Spleen (tissue), 11 donors: Measurements from ENCODE around the gene SHOC2. TPM values are rescaled to one million over a fixed set of nuclear protein-coding genes. Genes with fewer than 3 reads are reported as not detected.

Source experiments
- DNase-seq: peaks from one replicate; pipeline ENCODE4 v3.0.0-alpha.2; 2020
- H3K27ac ChIP-seq, 8 donors: fragments of 200-600 bp; sonication (generic) in 7 of 8; 1 replicate in 4 of 8; 2 replicates in 4 of 8; pipeline versions ENCODE4 v1.5.0 to v1.8.0; 2016 to 2021; ENCODE audit warnings: inconsistent platforms in 4 of 8, mild to moderate bottlenecking in 4 of 8, moderate library complexity in 1 of 8
- H3K27me3 ChIP-seq, 7 donors: fragments of 200-600 bp; sonication (generic) in 6 of 7; replicated peaks in 1 of 7; 1 replicate in 4 of 7; 2 replicates in 3 of 7; pipeline versions ENCODE4 v1.5.0 to v1.8.0; 2016 to 2021; ENCODE audit warnings: inconsistent platforms in 3 of 7, mild to moderate bottlenecking in 1 of 7
- H3K36me3 ChIP-seq, 6 donors: fragments of 200-600 bp; sonication (generic) in 5 of 6; 1 replicate in 4 of 6; 2 replicates in 2 of 6; pipeline versions ENCODE4 v1.5.0 to v1.8.0; 2016 to 2021; ENCODE audit warnings: inconsistent platforms in 2 of 6
- H3K4me1 ChIP-seq, 6 donors: fragments of 200-600 bp; sonication (generic) in 5 of 6; 1 replicate in 3 of 6; 2 replicates in 3 of 6; pipeline versions ENCODE4 v1.5.0 to v1.8.0; 2016 to 2021; ENCODE audit warnings: inconsistent platforms in 3 of 6
- H3K4me3 ChIP-seq, 8 donors: fragments of 200-600 bp; sonication (generic) in 7 of 8; 1 replicate in 4 of 8; 2 replicates in 4 of 8; pipeline versions ENCODE4 v1.5.0 to v1.8.0; 2016 to 2021; ENCODE audit warnings: inconsistent platforms in 4 of 8, mild to moderate bottlenecking in 4 of 8, moderate library complexity in 2 of 8
- H3K9me3 ChIP-seq, 8 donors: fragments of 200-600 bp; sonication (generic) in 7 of 8; 1 replicate in 4 of 8; 2 replicates in 4 of 8; pipeline versions ENCODE4 v1.5.0 to v1.8.0; 2016 to 2021; ENCODE audit warnings: inconsistent platforms in 4 of 8
- CTCF ChIP-seq, 11 experiments: fragments of 200-600 bp in 7 of 11; fragments of 450-650 bp in 4 of 11; sonication (generic) in 4 of 11; IDR thresholded peaks in 8 of 11; conservative IDR thresholded peaks in 3 of 11; 1 replicate in 7 of 11; 2 replicates in 4 of 11; pipeline versions ENCODE4 v1.4.0 to v1.8.0; 2016 to 2021; ENCODE audit warnings: antibody characterized with exemption in 11 of 11, inconsistent platforms in 4 of 11, mild to moderate bottlenecking in 1 of 11
- POLR2A ChIP-seq, 3 donors: fragments of 450-650 bp; IDR thresholded peaks; one replicate each; pipeline ENCODE4 v1.5.1; 2017; ENCODE audit warnings: antibody characterized with exemption in 3 of 3, mild to moderate bottlenecking in 1 of 3
- POLR2AphosphoS5 ChIP-seq, 3 donors: sonication (generic); formaldehyde crosslinking; IDR thresholded peaks; one replicate each; pipeline ENCODE4 v1.5.1; 2017; ENCODE audit warnings: antibody characterized with exemption in 3 of 3
- WGBS, 5 donors: extraction: QIAGEN DNeasy Blood & Tissue Kit in 3 of 5; methylation state at CpG; one replicate each; pipeline versions ENCODE4 v1.1.5 to v1.1.7; 2013 to 2018; 5-methylcytosine and 5-hydroxymethylcytosine counted together
- intact Hi-C: fragments of 100-400 bp; cut with DNase I; formaldehyde crosslinking; loops from one replicate; pipeline ENCODE4 v1.15.0; 2023; ENCODE audit warnings: low total_unique reads
- polyA plus RNA-seq, 3 donors: library from polyadenylated mRNA; stranded (reverse); fragments of 200-250 nt; gene quantifications; one replicate each; pipeline ENCODE4 v1.2.1, GENCODE V29; 2013
- total RNA-seq, 7 donors: library from RNA; depleted of rRNA in 3 of 7; stranded (reverse); fragments of >200 nt in 3 of 7; fragmentation: NEBNext Ultra II Directional in 4 of 7; extraction: Animal tissue kit (Norgen Biotek cat#: 25700) in 4 of 7; gene quantifications; one replicate each; pipeline versions ENCODE4 v1.1.0 to v1.2.1, GENCODE V29; 2016 to 2021
- donor health status: healthy with polysubstance abuse.
- donor health status: DM: no; HTN: no; CAD: no; lungs with moderate emphysema.
- donor health status: DM: no; HTN: no; CAD: no.
- donor health status: Bipolar disorder and iron deficiency.
- donor health status: healthy.
- donor health status: DM: no; HTN: no; CAD: no.
- donor health status: DM: yes; HTN: yes; CAD: no.

The SHOC2 gene
- total and polyA plus RNA-seq, 10 donors: 17.6 to 80.4 (median 64.6) TPM

- Histone ChIP-seq H3K36me3 (peaks cover 0 to 15% (median 0%) of the 10 kb centered on the region in 6 donors), H3K4me3 (peak overlapping the region; percentile 56 to 93 (median 74)), H3K27ac (peak overlapping the region; percentile 82 to 100 (median 96)), H3K9me3 (no peaks in the 10 kb centered on the region), H3K4me1 (peaks cover 13 to 85% (median 61%) of the 10 kb centered on the region in 6 donors), H3K27me3 (no peaks in the 10 kb centered on the region)
- TF ChIP-seq CTCF (IDR thresholded peaks at IDR 0.05 in 8 of 11, conservative IDR thresholded peaks at IDR 0.05 in 3 of 11) (no peak), POLR2AphosphoS5 (IDR thresholded peaks at IDR 0.05) (no peak), POLR2A (IDR thresholded peaks at IDR 0.05) (peak in 1 of 3 donors; percentile 24)
- DNase-seq: no peak
- 0 to 1% (median 1%) methylated on average over 29 to 44 of the region's 44 CpGs for WGBS, 5 donors
- intact Hi-C loops: no loop called here
Observed at GRCh38 chr10:110919971-110920881, 822 bp downstream of the SHOC2 start.

- Histone ChIP-seq H3K4me1 (peaks cover 13 to 90% (median 79%) of the 10 kb centered on the region in 6 donors), H3K9me3 (no peaks in the 10 kb centered on the region), H3K4me3 (no peak overlapping the region), H3K27ac (no peak overlapping the region), H3K27me3 (no peaks in the 10 kb centered on the region), H3K36me3 (no peaks in the 10 kb centered on the region)
- WGBS, 5 donors: 56 to 70% (median 68%) methylated on average over 2 of the region's 2 CpGs
- no peak for DNase-seq
- TF ChIP-seq POLR2AphosphoS5 (IDR thresholded peaks at IDR 0.05): no peak
- no peak for TF ChIP-seq CTCF (IDR thresholded peaks at IDR 0.05 in 8 of 11, conservative IDR thresholded peaks at IDR 0.05 in 3 of 11)
- TF ChIP-seq POLR2A (IDR thresholded peaks at IDR 0.05): no peak
- intact Hi-C loops: no loop called here
Observed at GRCh38 chr10:110923856-110924493, 4.6 kb downstream of the SHOC2 start.

- intact Hi-C loops: no loop called here
- Histone ChIP-seq H3K4me1 (peaks cover 0 to 100% (median 80%) of the 10 kb centered on the region in 6 donors), H3K27ac (no peak overlapping the region), H3K4me3 (no peak overlapping the region), H3K9me3 (no peaks in the 10 kb centered on the region), H3K27me3 (no peaks in the 10 kb centered on the region), H3K36me3 (no peaks in the 10 kb centered on the region)
- TF ChIP-seq POLR2AphosphoS5 (IDR thresholded peaks at IDR 0.05): no peak
- TF ChIP-seq CTCF (IDR thresholded peaks at IDR 0.05 in 8 of 11, conservative IDR thresholded peaks at IDR 0.05 in 3 of 11): no peak
- TF ChIP-seq POLR2A (IDR thresholded peaks at IDR 0.05): no peak
- no peak for DNase-seq
- 78 to 88% (median 86%) methylated on average over 2 of the region's 2 CpGs for WGBS, 5 donors
Observed at GRCh38 chr10:110927461-110927860, 8.1 kb downstream of the SHOC2 start.
